ENCODE results near the gene EXOC7. TPM values are rescaled to one million over a fixed set of nuclear protein-coding genes. Genes with fewer than 3 reads are reported as not detected.
"Not testable (repeated sequence)": the region's sequence is repeated elsewhere in the genome, so short reads cannot be mapped to it uniquely, and the experiment has no call there.

Gene EXOC7
- total RNA-seq, 1 experiment from 2014 or later = 48.9 TPM

DNA sequence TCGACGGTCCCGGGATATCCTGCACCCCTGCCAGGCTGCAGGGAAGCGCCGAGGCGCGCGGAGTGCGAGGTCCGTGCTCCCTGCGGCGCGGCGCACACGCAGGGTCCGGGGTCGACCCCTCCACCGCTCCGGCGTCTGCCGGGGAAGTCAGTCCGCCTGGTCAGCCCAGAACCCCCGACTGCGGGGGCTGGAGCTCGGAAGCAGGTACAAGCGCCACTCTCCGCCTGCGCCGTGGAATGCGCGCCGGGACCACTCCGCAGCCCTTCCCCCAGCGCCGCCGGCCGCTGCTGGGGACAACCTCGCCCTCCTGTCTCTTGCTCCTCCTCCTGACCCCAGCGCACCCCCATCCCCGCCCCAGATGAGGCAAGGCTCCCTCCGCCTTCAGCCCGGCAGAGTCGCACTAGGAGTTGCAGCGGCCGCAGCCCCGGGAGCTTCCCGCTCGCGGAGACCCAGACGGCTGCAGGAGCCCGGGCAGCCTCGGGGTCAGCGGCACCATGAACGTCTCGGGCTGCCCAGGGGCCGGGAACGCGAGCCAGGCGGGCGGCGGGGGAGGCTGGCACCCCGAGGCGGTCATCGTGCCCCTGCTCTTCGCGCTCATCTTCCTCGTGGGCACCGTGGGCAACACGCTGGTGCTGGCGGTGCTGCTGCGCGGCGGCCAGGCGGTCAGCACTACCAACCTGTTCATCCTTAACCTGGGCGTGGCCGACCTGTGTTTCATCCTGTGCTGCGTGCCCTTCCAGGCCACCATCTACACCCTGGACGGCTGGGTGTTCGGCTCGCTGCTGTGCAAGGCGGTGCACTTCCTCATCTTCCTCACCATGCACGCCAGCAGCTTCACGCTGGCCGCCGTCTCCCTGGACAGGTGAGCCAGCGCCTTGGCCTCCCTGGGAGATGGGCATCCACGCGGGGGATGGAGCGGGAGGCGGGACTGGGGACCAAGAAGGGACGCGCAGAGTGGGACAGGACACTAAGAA is 28.9 kb downstream of the EXOC7 start, which contains the start of gene GALR2:
GALR2 (plus strand) TSS at position 392 of the 974 bp plus-strand sequence; CDS start at position 495, 103 bp downstream.
- no peak for DNase-seq (ENCODE audit: low read depth)

DNA sequence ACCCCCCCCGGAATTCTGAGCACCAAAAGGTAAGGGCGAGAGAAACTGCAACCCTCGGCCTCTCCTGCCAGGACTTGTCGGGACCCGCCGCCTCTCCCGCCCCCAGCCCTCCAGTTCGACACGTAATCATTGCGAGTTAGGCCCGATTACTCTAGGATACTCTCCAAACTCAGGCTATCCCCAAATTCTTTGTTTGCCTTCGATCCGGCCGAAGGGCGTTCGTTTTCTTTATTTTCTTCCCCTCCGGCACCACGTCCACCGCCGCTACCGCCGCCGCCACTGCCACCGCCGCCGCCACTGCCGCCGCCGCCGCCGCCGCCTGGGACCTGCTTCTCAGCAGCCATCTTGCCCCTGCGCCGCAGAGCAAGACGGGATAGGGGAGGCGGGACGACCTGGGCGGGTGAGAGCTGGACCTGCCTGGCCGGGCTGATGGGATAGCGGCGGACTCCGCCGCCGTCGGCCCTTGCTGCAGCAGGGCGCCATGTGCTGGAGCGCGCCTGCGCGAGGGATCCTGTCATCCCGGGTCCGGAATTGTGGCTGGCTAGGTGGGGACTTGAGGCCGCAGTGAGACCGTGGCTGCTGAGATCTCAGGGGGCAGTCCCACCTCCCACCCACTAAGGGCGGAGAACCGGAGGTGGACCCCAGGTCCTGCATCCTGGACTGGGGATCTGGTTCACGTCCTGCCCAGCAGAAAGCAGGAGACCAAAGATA is 31.3 kb downstream of the EXOC7 start, which contains the start of gene SRP68:
SRP68 (minus strand) TSS at position 370 of the 711 bp plus-strand sequence; CDS start at position 344, 26 bp downstream.
- peak; percentile 97 for DNase-seq (ENCODE audit: low read depth)

DNA sequence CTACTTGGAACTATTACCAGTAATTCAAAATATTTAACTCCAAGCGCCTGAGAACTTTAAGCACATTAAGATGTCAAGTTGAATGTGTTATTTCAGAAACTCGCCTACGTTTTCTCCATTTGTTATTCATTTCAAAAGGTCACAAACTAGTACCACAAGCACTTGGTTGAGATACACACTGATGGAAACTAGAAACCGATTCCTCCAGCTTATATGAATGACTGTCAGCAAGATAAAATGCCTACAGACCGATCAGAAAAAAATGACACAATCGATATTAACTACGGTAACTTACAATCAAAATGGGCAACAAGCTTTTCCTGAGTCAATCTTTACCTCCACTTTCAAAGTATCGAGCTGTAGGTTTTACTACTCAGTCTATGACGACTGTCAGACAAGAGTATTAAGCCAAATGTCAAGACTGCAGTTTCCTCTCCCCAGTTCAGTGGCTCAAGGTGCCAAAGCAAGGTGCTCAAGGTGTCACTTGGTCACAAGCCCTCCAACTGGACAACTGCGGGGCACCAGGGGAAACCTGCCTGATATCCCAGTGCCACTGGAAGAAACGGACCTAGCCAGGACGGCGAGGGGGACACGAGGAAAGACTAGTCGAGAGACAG is 31.9 kb downstream of the EXOC7 start:
- no peak for DNase-seq (ENCODE audit: low read depth)

DNA sequence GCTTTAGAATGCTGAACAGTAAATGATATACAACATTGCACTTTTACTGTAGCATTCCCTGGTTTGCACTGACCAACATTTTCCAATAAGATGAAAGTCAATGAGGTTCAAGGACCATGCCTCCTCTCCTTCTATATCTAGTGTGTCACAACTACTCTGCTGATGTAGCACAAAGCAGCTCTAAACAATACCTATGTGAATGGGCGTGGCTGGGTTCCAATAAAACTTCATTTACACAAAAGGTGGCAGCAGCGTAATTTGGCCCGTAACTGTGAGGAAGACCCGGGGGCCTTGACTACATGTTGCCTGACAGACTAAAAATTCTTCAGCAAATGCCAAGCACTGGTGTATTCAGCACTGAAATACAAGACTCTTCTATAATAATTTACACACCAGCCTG is 37.8 kb downstream of the EXOC7 start:
- no peak for DNase-seq (ENCODE audit: low read depth)

DNA sequence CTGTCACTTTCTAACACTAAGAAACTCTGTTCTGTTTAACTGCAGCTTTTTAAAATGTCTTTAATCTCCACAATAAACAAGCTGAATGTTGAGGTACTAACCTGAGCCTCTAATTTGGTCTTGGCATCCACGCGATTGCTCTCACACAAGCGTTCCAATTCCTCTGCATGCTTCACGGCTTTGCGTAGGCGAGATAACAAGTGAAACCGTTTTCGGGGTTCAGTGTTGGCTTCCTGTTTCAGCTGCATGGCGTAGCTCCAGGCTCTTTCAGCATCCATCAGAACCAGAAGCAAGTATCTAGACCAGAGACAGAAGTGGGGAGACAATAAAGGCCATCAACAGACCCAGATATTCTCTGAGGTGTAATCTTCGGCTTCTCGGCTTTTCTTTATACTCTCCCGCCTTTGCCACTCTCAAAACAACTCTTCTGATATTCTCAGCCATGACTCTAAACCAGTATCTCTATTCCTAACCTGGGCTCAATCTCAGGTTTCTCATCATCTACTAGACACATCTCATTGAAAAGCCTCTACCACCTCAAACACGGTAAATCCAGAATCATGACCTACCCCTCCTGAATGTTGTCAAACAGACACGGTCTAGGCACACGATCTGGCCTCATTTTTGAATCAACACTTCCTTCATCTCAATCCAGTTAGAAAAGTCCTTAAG is 39.6 kb downstream of the EXOC7 start:
- DNase-seq (ENCODE audit: low read depth) = no peak

DNA sequence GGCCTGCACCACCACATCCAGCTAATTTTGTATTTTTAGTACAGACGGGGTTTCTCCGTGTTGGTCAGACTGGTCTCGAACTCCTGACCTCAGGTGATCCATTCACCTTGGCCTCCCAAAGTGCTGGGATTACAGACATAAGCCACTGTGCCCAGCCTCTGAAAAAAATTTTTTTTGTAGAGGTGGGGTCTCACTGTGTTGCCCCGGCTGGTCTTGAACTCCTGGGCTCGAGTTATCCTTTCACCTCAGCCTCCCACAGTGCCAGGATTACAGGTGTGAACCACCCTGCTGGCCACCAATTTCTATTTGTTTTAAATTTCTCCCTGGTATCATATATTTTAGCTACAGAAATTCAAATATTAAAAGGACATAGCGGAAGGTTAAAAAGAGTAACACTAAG is 45.3 kb downstream of the EXOC7 start:
- not testable (repeated sequence) for DNase-seq (ENCODE audit: low read depth)

DNA sequence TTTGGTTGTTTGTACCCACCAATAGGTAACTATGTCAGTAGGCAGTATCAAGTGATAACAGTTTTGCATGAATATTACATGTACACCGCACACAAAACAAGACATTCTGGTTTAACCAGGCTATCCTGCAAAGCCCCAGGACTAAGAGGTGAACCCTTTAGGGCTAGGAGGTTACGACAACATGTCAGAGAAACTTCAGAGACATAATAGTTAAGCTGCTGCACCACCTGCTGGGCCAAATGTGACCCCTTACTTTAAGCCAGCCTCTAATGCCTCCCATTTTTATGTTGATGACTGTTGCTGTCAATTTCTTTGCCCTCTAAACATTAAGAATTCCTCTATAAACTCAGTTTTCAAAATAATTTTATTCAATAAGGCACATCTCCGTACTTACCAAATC is 46.7 kb downstream of the EXOC7 start:
- DNase-seq (ENCODE audit: low read depth) = no peak

DNA sequence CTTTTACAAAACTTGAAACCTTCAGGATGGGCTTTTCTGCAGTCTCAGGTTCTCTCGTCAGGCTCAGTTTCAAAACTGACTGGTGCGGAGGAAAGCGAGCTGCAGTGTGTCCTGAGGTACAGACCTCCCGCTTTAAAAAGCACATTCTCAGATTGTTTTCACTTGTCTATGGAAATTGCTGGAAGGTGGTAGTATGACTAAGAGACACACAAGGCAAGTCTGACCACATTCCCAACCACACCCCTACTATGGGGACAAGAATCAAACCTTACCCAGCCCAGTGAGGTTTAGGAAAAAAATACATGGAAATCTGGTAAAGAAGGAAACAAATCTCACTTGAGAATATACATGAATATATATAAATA is 49.5 kb downstream of the EXOC7 start:
- DNase-seq (ENCODE audit: low read depth) = peak; percentile 42

DNA sequence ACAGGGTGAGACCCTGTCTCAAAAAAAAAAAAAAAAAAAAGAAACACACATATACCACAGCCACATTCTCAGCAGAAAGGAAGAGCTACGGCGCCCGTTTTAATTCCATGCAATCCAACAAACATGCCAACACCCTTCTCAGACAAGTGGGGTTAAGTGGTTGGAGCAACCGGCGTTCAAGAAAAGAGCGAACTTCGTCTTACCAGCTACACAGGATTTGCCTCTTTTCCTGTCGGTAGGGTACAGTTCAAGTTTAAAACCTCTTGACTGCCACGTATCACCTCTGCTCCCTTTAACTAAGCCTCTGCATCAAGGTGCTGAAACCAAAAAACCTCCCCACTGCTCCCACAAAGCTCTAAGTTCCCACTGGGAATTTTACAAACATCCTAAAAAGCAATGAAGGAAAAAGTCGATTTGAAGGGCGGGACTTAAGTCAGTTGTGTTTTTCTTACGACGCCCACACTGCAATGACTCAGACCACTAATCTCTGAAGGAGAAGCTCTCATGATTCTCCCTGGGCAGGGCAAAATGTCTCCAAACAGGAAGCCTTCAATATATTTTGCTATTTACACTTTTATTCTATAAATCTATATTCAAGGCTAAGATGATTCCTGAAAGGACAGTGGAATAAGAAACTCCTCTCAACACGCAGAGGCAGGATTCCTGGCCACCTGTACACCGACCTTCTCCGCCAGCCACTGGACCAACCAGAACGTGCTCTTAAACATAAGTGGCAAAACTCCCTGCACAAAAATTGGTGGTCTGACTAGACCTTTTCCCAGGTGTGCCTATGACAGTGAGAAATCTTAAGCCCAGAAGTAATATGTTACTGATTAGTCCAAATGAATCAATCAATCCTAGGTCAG is 50.1 kb downstream of the EXOC7 start:
- peak; percentile 72 for DNase-seq (ENCODE audit: low read depth)

DNA sequence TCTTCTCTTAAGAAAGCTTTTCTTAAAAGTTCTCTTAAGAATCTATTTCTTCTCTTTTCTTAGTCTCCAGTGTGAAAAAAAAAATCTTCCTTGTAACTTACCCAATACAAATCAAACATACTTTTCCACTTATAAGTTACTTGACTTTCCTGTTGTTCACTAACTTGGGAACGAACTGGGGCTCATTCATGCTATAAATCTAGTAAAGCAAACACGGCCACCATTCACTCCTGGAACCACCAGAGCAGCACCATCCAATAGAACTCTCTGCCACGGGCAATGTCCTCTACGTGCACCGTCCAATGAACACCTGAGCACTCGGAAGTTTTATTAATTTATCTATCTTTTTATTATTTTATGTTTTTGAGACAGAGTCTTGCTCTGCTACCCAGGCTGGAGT is 52.0 kb downstream of the EXOC7 start:
- DNase-seq (ENCODE audit: low read depth) = no peak

DNA sequence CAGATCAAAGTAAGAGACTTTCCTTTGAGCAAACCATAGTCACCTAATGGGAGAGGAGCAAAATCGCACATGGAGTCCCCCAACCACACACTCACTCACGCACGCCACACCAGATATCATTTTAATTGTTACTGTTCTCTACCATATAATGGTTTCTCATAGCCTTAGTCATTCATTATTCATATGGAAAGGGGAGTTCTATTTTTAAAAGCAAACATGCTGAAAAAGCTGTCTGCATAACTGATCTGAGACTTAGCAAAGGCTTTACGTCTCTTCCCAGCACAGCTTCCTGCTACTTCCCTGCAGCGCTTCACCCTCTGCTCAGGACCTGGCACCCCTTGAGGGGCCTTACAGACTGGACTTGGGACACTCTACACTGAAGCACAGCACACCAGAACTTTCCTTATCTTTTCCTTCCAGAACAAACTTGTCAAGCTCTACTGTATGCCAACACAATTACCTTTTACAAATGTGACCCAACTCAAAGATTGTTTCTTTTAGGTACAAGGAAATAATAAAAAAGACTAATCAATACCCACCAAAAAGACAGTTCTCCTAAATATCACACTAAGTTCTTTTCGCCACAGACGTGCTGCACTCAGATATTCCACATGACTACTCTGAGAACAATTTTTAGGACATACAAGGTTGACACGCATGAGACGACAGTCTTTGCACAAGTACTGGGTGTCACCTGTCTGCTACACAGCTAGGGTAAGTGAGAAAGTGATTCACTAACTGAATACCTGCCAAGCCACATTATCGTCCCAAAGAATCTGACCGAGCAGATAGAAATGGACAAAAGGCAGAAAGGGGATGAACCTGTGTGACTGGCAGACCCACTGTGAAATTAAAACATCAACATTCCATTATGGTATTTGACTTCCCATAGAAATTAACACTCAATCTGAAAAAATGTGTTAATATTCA is 52.8 kb downstream of the EXOC7 start:
- no peak for DNase-seq (ENCODE audit: low read depth)

DNA sequence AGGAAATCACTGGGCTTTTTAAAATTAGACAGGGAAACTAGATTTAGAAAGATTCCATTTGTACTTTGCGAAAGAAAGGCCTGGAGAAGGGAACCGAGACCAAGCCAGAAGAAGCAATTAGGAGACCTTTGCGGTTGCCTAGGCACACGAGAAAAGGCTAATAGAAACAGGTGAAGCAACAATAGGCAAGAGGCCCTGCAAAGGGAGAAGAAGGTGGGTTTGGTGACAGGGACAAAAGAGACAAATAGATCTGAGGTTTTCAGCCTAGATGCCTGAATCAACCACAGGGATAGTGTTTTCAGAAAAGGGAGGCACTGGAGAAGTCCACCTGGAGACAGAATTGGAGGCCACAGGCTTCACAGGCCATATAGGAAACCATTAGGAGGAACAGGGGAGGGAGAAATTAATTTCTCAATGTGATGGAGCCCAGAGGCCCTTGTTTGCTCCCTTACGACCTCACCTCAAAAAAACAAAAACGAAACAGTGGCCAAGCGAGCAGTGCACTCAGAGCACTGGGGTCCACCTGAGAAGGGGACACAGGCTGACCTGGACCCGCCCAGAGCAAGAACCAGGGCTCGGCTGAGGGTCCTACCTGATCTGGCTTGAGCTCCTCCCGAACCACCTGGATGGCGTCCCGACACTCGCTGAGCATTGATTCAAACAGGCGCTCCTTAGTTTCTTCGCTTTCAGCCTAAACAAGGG is 53.6 kb downstream of the EXOC7 start:
- no peak for DNase-seq (ENCODE audit: low read depth)

DNA sequence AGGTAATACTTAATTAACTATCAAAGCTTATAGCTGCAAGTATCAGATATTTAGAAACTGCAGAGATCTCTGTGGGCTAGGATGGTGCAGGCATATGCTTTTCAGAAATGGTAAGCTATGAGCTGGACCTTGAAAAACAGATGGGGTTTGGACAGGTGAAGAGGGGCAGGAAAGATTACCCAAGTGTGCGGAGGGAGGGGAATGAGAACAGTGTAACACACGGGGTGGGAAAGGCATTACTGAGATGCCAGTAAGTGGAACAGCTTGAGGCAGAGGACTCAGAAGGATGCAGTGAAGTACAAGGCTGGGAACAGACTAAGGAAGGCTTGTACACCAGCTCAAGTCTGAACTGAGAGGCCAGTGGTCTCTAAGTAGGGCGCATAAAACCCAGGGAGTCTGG is 54.3 kb downstream of the EXOC7 start:
- DNase-seq (ENCODE audit: low read depth) = no peak

DNA sequence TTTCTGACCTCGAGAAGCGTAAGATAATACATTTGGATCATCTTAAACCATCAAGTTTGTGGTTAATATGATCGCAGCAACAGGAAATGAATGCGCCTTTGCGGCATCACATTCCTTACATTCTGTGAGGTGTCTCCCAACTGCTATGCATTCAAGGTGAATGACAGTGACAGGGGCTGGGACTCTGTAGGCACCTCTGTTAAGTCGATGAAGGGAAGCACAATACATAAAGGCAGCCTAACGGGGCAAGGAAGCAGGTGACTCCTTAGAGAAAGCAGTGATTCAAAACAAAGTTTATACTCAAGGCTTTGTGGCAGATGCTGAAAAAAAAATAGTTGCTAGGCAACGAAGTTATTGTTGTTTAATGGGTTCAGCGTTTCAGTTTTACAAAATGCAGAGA is 54.9 kb downstream of the EXOC7 start:
- DNase-seq (ENCODE audit: low read depth) = no peak

DNA sequence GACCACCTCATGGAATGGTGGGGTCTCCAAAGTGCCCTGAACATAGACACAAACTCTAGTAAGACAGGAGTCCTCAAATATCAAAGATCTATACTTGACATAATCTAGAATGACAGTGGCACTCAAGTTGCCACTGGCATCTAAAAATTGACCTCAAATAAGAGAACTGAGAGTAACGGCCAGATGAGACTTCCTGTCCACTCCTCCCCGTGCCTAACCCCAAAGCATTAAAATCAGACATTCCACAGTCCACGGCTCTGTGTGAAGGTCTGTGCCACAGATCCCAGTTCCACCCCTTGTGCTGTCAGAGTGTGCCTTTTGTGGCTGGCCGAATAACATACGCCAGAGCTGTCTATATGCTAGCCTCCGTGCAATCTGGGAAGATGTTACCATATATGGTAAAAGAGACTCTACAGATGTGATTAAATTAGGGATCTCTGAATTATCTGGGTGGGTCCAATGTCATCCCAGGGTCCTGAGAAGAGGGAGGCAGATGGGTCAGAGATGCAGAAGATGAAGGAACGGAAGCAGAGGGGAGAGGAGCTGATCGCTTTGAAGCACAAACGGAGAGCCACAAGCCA is 55.5 kb downstream of the EXOC7 start:
- DNase-seq (ENCODE audit: low read depth) = no peak

DNA sequence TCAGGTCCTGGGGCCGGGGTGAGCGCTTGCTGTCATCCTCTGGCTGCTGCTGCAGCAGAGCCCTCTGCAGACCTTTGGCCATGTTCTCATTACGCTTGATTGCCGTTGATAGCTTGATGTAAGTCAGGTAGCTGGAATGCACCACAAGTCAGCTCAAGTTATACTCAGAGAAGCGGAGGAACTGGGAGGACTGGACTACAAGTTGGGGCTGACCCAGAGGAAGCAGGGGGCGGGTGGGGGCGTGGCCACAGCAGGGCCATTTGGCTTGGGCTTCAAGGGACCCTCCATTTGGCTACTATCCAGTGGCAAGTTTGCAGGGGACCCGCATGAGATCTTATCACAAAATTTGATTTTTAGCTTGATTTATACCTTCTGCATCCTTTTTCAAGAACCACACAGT is 57.5 kb downstream of the EXOC7 start:
- DNase-seq (ENCODE audit: low read depth) = no peak

DNA sequence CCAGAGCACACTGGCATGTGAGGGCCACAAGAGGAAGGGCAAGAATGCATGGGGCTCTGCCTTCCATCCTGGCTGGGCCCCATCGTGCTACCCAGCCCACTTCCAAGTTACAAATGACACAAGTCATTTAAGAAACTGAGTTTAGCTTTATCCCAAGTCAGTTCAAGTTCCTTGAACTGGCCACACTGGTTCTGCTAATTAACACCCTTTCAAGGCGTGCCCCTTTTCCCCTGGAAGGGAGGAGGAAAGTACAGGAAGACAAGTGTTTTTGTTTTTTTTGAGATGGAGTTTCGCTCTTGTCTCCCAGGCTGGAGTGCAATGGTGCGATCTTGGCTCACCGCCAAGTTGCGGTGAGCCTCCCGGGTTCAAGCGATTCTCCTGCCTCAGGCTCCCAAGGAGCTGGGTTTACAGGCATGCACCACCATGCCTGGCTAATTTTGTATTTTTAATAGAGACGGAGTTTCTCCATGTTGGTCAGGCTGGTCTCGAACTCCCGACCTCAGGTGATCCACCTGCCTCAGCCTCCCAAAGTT is 59.0 kb downstream of the EXOC7 start:
- not testable (repeated sequence) for DNase-seq (ENCODE audit: low read depth)

DNA sequence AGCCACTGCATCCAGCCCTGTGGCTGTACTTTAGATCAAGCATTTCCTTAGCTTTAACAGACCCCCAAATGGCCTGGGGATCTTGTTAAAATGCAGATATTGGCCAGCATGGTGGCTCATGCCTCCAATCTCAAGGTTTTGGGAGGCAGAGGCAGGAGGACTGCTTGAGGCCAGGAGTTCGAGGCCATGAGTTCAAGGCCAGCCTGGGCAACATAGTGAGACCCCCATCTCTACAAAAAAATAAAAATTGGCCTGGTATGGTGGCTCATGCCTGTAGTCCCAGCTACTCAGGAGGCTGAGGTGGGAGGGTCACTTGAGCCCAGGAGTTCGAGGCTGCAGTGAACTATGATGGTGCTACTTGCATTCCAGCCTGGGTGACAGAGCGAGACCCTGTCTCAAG is 60.7 kb downstream of the EXOC7 start:
- not testable (repeated sequence) for DNase-seq (ENCODE audit: low read depth)
